ENCODE measurements around the gene KLK8.

DNA sequence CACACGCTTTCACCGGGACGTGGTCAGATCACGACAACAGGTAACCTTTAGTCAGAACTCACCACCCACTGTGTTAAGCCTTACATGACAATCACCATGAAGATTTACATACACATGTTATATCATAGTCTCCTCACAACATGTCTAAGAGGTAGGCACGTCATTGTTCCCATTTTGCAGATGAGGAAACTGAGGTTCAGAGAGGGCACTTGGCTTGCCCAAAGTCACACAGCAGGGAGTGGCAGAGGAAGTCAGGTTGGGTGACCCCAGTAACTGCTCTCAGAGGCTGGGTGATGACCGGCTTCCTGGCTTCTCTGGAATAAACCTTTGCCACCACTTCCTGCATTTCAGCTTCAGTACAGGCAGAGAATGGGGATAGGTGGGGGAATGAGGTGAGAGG lies 12.8 kb upstream of the KLK8 start:
- TF ChIP-seq, protein P1, sequence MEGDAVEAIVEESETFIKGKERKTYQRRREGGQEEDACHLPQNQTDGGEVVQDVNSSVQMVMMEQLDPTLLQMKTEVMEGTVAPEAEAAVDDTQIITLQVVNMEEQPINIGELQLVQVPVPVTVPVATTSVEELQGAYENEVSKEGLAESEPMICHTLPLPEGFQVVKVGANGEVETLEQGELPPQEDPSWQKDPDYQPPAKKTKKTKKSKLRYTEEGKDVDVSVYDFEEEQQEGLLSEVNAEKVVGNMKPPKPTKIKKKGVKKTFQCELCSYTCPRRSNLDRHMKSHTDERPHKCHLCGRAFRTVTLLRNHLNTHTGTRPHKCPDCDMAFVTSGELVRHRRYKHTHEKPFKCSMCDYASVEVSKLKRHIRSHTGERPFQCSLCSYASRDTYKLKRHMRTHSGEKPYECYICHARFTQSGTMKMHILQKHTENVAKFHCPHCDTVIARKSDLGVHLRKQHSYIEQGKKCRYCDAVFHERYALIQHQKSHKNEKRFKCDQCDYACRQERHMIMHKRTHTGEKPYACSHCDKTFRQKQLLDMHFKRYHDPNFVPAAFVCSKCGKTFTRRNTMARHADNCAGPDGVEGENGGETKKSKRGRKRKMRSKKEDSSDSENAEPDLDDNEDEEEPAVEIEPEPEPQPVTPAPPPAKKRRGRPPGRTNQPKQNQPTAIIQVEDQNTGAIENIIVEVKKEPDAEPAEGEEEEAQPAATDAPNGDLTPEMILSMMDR (IDR thresholded peaks at IDR 0.05) = no peak
- TF ChIP-seq POLR2AphosphoS5 (IDR thresholded peaks at IDR 0.05) (no peak), EP300 (IDR thresholded peaks at IDR 0.05) (no peak), POLR2A (IDR thresholded peaks at IDR 0.05) (no peak)

Data from upper lobe of left lung (tissue), 4 donors.